A673 (cell line): Measurements from ENCODE around the gene CETP.

Experiments used
- EZH2 ChIP-seq: fragments of 200-600 bp; sonication (generic); IDR thresholded peaks from 2 replicates; pipeline ENCODE4 v1.6.1; 2017; ENCODE audit warnings: borderline replicate concordance, low read depth, mild to moderate bottlenecking, mixed read lengths, antibody characterized with exemption, low read length; ENCODE audit not compliant: poor library complexity, severe bottlenecking
- TF ChIP-seq, protein P1 (sequence below): fragments of 300-800, 200-600 bp; sonication (generic); conservative IDR thresholded peaks from 2 replicates; pipeline ENCODE4 v1.5.1; 2017; ENCODE audit warnings: low read depth, mild to moderate bottlenecking, antibody characterized with exemption, low read length, moderate library complexity, mixed read lengths

DNA sequence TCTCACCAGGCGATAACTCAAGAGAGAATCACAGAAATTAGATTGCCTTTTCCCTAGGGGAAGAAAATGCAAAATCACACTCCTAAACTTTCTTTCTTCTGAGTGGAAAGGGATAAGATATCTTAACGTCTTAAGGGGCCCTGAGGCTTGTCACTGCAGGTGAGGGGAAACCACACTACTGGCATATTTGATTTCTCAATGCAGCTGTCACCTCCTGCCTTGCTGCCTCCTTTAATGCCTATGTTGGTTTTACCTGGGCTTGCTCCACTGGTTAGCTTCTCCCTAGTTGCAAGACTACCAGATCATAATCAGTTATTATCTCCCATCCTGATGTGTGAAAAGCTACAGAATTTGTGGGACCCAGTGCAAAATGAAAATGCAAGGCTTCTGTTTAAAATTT lies 34.3 kb upstream of the CETP start:
- TF ChIP-seq, protein P1, sequence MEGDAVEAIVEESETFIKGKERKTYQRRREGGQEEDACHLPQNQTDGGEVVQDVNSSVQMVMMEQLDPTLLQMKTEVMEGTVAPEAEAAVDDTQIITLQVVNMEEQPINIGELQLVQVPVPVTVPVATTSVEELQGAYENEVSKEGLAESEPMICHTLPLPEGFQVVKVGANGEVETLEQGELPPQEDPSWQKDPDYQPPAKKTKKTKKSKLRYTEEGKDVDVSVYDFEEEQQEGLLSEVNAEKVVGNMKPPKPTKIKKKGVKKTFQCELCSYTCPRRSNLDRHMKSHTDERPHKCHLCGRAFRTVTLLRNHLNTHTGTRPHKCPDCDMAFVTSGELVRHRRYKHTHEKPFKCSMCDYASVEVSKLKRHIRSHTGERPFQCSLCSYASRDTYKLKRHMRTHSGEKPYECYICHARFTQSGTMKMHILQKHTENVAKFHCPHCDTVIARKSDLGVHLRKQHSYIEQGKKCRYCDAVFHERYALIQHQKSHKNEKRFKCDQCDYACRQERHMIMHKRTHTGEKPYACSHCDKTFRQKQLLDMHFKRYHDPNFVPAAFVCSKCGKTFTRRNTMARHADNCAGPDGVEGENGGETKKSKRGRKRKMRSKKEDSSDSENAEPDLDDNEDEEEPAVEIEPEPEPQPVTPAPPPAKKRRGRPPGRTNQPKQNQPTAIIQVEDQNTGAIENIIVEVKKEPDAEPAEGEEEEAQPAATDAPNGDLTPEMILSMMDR = no peak
- no peak for TF ChIP-seq EZH2
